NCI-H2081 (cell line): Measurements from ENCODE around the gene LRFN2.

Experiments
- DNase-seq, 2 experiments: peaks; one replicate each; lab custom pipeline; 2025; lab: John Stamatoyannopoulos, UW

Gene LRFN2

DNA sequence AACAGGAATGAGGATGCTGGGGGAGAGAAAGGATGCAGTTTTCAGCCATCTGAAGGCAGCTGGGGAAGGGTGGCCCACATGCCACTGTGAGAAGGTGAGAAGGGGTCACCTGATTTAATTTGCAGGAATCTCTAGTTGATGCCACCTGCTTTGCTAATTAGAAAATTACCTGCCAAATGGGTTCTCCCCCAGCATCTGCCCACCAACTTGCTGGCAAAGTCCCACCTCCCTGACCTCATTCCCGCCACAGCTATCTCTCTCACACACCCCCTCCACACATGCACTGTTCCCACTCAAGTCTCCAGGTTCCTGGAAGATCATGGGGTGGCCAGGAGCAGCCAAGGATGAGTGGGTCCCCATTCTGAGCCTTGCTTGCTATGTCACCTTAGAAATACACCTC lies 70.7 kb downstream of the LRFN2 start:
- DNase-seq = no peak

DNA sequence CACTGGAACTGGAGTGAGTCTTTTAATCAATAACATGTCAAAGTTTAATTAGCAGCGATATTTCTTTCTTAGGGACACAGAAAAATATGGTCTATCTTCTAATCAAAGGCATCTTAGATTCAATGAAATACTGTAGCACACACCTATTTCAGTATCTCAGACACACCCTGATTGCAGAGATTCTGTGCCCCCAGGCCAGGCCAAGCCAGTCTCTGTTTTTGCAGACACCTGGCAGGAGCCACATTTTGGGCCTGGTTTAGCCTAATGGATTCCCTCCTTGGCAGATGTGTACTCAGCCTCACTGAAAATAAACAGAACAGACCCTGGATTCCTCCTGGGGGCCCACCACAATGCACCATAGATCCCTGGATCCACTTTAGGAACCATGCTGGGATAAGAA lies 74.8 kb downstream of the LRFN2 start:
- DNase-seq = no peak

DNA sequence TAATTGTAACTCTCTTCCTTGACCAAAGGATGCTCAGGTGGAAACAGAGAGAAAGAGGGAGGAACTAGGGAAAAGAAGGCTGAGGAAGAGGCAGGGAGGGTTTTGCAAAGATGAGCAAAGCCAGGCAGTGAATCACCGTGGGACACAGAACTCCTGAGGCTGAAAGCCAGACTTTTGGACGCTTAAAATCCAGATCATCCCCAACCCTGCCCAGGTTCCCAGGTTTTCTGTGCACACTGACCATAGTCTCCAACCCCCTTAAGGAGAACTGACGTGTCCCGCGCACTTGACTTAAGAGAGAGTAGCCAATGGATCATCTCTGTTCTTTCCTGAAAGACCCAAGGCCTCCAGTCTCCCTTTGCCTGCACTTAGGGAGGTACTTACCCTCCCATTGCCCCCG lies 75.3 kb downstream of the LRFN2 start:
- DNase-seq = no peak

DNA sequence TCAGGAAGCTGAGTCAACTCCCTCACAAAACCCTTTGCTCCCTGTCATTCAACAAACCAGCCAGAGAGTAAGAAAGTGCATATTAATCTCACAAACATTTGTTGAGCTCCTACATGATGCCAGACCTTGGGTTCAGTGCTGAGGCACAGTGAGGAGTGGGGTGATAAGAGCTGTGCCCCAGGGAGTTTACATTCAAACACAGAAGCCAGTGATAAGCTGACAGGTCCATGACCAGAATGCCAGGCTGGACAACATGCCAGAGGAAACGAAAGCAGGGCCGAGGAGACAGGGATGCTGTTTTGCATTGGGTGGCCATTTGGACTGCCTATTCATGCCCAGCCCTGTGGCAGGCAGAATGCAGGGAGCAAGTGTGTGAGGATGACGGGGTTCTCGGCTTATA lies 76.7 kb downstream of the LRFN2 start:
- DNase-seq = no peak

DNA sequence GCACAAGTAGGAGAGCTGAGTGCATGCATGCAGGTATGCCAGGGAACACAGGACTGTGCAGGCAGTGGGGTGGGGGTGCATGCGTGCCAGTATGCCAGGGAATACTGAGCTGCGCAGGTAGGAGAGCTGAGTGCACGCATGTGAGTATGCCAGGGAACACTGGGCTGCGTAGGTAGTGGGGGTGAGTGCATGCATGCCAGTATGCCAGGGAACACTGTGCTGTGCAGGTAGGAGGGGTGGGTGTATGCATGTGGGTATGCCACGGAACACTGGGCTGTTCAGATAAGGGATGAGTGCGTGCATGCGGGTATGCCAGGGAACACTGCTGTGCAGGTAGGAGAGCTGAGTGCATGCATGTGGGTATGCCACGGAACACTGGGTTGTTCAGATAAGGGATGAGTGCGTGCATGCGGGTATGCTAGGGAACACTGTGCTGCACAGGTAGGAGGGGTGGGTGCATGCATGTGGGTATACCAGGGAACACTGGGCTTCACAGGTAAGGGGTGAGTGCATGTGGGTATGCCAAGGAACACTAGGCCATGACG lies 77.4 kb downstream of the LRFN2 start:
- no peak for DNase-seq

DNA sequence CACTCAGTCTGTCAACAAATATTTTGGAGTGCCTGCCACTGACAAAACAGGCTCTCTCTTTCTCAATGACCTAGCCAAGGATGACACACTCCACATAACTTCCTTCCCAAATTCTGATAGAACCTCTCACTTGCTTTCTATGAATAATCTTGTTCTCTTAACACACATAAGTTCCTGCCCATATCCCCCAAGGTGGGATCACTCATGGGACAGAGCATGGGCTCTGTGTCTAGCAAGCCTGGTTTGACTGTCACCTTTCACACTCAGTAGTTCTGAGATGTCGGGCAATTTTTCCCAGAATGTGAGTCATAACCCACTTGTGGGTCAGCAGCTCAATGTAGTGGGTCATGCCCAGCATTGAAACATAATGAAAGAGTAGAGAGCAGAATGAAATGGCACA lies 78.1 kb downstream of the LRFN2 start:
- no peak for DNase-seq

DNA sequence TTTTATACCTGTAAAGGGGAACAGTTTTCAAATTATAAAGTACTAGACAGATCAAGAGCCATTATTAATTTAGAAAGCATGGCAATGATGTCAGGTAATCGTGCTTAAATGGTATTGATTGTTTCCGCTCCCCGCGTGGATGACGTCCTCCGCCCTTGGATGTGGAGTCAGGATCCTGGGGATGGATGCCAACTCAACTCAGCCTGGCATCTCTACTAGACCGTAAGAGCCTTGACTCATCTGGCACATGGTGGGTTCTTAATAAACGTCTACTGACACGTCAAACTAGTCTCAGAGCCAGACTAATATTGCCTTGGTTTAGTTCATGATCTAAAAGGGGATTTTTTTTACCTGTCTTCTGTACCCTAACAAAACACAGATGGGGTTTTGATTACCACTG lies 80.2 kb downstream of the LRFN2 start:
- DNase-seq = no peak

DNA sequence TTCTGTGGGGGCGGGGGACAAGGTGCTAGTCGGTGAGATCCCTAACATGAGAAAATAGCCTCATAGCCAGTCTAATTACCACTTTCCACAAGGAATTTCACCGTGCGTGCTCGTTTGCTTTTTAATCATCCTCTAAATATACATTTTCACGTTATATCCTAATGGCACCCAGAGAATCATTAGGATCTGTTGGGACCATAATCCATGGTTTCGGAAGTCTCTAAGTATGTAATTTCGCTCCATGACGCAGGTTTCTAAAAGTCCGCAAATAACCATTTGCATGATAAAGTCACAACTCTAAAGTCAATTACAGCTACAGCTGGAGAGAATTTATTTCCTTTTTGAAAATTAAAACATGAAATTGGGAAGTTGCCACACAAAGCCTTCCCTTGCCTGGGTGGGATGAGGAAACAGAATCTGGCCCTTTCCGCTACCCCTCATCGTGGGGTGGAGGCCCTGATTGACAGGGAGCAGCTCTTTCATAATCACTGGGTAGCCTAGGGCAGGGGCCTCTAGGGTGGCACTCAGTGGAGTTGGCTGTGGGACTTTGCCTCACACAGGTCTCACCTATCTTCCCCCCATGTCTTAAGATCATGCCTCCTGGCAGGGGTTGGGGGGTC lies 81.9 kb downstream of the LRFN2 start:
- no peak for DNase-seq

DNA sequence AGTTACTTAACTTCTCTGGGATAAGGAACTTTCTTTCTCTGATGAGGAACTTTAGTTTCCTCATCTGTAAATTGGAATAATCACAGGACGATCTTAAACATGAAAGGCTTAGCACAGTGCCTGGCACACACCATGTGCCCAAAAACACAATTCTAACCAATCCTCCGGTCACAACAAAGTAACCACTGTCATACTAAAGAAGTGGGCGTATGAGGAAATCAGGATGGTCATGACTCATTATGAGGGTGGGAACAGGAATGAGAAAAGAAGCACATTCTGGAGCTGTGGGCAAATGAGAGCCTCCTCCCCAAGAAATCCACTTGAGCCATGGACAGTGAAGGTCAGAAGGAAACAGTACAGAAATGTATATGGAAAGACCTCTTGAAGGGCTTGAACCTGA lies 82.9 kb downstream of the LRFN2 start:
- no peak for DNase-seq

DNA sequence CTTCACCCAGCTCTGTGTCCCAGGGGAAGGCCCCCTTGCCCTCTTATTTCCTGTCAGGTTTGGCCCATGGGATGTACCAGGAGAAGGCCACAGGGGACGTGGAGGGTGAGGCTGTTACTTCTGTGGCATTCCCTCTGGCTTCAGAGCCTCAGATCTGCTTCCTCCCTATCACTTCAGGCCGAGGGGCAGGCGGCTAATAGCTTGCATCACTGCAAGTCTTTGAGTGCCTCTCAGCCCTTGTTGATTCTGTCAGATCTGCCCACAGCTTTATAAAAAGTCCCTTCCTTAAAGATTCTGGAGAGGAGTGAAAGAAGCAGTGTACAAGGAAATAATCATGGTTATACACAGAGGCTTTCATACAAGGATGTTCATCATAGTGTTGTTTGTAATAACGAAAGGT lies 86.9 kb downstream of the LRFN2 start:
- DNase-seq = no peak

DNA sequence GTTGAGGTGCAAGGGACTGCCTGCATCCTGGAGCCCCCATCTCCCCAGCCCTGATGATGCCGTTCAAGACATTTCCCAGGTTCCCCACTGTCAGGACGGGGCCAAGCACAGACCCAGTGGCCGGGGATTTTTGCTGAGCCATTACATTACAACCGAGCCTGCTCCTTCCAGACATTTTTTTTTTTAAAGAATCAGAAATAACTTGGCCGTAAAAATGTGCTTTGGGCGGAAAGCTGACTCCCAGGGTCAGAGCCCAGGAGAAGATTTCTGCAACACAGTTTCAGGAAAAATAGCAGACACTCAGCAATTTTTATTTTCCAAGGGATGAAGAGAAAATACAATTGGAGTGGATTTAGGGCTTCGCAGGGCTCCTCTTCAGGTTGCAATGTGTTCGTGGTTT lies 87.9 kb downstream of the LRFN2 start:
- no peak for DNase-seq

DNA sequence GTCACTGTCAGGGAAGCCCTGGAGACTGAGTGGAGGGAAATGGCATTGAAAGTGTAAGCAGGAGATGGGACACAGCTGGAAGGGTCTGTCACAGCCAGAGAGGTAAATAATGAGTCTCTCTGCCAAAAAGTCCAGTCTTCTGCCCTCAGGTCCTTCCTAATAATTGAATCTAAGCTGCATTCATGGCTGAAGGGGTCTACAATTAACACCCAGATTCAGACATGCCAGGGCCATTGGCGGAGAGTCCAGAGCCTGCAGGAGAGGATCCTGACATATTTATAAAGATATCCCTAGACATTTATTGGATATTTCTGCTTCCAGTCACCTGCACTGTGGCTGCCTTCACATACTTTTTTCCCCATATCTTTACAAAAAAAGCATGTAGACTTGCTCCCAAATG lies 89.0 kb downstream of the LRFN2 start:
- DNase-seq = no peak

DNA sequence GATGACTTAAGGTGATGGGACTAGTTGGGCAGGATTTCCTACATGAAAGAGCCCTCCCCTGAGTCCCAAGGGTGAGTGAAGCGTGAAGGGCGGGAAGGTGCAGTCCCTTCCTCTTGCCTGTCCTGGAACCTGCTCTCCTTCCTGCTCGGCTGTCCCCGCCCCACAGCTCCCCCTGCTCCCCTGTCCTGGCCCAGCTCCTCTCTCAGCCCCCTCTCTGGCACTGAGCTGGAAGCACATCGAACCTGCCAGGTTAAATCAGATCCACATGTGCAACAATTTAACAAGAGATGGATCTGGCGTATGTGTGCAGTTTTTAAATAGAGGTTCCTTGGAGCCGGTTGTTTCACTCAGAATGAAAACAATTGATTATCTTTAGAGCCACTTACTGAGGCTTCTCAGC lies 95.0 kb downstream of the LRFN2 start:
- no peak for DNase-seq

DNA sequence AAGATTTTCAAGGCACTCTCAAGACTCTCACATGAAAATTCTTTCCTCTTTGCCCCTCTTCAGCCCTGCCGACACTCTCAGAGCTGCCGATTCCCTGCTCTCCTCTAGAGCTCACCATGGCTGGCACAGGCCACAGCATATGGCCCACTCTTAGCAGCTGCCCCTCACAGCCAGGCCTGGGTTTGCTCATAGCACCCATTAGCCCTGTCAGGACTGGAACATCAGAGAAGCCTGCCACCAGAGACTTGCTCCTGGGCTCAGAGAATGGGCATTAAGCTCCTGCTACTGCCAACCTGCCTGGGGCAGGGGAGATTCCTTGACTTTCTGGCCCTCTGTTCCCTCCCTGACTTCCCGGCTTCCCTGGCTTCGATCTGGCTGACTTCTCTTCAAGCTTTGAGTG lies 96.7 kb downstream of the LRFN2 start:
- no peak for DNase-seq

DNA sequence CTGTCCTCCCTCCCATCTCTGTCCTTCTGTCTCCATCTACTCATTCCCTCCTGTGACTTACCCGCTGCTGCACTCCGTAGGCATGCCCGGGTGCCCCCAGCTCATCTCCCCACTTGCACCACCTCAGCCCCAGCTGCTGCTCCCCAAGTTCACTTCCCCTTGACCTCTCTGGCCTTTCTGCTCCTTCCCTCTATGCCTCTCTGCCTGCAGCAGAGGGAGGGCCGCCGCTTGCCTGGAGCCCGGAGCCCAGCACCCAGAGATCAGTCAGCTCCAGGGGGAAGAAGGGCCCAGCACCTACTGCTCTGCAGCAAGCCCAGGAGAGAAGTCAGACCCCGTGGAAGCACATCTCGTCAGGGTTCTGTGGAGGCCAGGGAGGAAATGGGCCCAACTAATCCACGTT lies 97.4 kb downstream of the LRFN2 start:
- no peak for DNase-seq

DNA sequence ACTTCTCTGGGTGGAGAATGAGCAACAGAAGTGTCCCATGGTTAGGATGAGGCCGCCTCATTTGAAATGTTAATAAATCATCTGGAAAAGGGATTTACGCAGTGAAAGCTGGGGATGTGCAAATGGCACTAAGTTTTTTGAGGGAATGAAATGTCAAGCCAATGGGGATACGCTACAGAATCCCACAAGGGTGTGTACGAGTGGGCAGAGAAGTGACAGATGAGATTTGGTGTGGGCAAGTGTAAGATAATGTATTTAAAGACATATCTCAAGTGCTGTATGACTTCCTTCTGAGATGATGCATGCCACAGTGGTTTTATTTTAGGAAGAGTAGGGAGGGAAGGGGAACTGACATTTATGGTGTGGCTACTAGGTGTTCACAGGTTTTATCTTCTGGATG lies 100.6 kb downstream of the LRFN2 start:
- no peak for DNase-seq

DNA sequence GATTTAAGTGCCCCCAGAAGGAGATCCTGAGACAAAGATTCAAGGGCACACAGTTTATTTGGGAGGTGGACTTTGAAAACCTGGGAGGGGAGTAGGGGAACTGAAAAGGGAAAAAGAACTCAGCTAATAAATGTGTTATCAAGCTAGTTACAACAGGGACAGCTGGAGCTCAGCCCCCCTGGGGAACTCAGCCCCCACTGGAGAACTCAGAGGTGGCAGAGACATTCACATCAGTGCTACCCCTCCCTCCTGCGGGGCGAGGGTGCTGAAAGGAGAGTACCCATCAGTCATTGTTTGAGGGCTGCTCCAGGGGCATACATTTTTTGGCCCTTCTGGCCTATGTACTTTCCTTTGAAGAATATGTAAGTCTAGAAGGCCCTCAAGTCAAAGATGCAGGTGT lies 101.4 kb downstream of the LRFN2 start:
- no peak for DNase-seq

DNA sequence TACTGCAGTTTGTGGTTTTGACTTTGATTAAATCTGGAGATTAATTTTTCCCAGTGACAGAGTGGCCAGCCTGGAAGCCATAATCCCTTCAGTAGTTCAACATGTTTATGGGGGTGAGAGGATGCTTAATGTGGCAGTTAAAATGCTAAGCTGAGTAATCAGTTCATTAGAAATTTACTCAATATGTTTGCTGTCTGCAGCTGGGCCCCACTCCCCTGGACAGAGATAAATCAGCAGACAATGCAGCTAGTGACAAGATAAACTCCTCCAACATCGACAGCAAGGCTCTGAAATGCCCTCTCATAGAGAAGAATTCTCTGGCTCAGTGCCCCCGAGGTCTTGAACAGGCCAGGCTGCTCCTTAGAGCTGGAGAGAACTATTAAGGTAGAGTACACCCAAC lies 101.9 kb downstream of the LRFN2 start:
- peak in 1 of 2 experiments; percentile 9 for DNase-seq

DNA sequence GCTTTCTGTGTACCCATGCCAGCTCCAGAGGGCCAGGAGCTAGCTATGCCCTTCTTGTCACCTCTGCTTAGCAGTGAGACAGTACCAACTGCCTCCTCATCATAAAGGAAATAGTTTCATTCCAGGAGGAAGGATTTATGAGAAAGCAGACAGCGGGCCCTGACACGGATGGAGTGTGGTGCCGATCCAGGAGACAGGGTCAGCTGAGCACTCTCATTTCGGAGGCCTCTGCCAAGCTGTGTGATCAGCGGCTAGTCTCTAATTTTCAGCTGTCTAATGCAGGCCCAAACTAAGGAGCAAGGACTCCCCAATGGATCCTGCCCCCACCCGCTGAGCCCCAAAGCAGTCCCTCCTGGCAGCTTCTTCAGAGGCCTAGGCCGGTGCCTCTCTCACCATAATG lies 103.1 kb downstream of the LRFN2 start:
- DNase-seq = no peak

DNA sequence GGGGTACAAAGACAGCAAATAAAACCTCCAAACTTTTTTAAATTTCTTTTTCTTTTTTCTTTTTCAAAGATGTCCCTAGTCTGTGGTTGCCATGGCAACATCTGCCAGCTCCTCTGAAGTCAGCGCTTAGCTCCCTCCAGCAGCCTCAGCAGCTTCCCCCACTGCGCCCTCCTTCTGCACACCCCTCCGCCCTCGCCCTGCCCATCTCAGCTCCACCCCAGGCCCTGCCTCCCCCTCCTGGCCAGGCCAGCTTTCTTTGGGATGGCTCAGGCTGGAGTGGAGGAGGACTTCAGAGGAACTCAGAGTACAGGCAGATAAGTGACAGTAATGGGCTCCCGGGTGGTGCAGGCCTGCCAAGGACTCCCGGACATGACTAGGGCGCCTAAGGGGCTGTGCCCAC lies 104.6 kb downstream of the LRFN2 start:
- DNase-seq = no peak

DNA sequence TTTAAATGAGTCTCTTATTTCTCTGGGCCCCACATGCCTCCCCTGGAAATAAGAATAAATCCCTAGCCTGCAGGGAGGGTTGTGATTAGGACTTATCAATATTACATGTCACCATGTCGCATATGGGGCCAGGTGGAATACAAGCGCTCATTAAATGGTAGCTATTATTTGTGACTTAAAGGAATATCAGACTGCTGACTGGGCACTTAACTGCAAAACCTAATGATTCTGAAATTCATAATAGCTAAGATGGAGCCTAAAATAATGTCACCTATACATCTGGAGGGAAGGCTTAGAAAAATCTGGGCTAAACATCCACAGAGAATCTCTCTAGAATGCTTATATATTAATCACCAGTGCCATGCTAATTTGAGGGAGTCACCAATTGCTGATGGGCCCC lies 106.5 kb downstream of the LRFN2 start:
- DNase-seq = no peak

DNA sequence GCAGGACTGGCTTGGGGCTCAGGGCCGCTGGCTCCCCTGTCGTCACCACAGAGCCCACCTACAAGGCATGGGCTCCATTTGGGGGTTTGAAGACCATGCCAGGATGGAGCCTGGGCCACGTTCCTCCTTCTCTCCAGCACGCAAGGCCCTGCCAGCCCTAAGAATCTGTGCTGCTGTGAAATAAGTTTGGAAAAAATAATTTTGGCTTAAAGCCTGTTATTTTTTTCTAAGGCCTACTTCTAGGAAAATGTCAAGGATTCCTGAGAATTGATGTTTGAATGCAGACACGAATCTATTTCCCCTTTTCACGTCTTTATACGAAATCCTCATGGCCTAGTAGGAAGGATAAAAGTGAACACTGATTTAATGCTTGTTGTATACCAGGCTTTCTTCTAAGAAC lies 107.5 kb downstream of the LRFN2 start:
- DNase-seq = no peak

DNA sequence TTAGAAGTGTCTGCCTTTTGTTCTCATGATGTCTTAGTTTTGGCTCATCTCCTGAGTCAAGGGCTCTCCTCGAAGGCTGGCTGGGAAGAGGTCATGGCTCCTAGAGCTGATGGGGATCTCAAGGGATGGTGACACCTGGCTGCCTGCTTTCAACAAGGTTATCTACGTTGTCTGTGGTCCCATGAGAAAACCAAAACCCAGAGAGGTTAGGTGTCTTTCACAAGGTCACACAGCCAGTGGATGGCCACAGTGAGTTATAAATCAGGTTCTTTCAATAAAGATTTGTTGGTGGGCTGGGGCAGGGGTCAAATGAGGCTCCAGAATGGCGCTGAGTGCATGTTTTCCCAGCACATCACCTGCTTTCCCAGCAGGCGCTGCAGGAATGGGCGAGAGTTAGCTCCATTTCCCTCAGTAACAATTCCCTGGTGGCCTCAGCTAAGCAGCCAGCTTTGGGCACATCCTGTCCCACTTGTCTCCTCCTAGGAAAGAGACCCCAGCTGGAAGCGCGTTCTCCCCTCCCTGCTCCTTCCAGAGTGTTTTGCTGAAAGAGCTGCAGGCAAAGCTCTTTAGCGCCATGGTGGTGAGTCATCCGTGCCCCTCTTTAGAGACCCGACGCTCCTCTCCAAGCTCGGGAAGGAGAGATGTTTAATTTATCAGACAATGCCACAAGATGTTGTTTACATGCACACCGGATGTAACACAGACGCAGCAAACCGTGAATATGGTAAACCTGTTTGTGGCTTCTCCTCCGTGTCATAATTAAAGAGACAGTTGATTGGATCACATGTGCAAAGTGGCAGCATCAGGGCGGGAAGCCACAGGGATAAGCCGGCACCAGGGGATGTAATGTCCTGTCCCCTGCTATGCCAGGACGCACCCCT lies 109.7 kb downstream of the LRFN2 start:
- peak in 1 of 2 experiments; percentile 11 for DNase-seq

DNA sequence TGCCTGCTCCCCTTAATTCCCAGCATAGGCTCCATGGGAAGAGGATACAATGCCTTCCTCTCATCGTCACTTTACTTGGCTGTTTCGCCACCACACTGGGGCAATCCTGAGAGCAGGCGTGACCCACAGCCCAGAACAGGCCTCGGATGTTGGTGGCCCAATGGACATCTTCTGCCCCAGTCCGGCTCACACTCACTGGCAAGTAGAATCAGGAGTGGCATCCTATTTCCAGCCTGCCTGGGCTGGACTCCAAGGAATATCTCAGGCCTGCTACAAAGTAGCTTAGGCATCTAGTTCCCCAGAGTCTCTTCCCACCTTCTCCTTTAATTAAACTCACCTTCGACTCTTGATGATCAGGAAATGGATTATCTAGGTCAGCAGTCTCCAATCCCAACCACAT lies 110.5 kb downstream of the LRFN2 start:
- no peak for DNase-seq
